GM21576 (cell line): ENCODE results near the gene BEND7.
"Not testable (repeated sequence)": the region's sequence is repeated elsewhere in the genome, so short reads cannot be mapped to it uniquely, and the experiment has no call there.

ENCODE experiments used
- ATAC-seq: cut with Tn5 transposase; IDR thresholded peaks from one replicate; pipeline ENCODE4 v1.9.1; 2021; ENCODE audit warnings: mild to moderate bottlenecking, moderate library complexity; ENCODE audit not compliant: unreplicated experiment

BEND7 gene

DNA sequence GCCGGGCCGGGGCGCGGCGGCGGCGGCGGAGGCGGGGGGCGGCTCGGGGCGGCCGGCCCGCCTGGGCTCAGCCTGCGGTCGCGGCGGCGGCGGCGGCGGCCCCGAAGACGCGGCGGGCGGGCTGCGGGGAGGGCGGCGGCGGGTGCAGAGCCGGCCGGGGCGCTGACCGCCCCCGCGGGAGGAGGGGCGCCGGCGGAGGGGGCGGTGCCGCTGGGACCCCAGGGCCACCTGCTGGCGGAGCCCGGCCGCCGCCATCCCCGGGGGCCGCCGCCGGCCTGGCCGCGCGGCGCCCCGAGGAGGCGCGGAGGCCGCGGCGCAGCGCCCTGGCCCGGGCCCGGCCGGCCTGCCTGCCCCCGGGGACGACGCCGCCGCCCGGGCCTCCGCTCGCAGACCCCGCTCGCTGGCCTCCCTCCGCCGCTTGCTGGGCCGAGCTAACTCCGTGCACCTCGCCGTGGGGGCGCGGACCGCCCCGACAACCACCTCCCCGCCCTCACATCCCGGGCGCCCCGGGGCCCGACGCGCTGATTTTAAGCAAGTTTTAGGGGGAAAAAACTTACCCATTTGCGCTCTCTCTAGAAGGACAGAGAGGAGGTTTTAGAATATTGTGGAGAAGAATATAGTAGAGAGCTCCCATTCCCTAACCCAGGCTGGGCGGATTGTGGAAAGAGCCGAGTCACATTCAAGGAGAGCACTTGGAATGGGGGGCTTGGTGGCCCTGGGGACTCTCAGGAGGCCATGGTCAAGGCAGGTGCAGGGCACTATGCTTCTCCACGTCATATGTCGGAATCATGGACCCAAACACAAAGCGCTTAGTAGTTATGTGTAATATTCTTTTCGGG is at the start of gene BEND7:
Gene BEND7 (minus strand): TSS at position 140 of the 839 bp plus-strand sequence. CDS start 481 bp downstream, outside the sequence.
- ATAC-seq: no peak

DNA sequence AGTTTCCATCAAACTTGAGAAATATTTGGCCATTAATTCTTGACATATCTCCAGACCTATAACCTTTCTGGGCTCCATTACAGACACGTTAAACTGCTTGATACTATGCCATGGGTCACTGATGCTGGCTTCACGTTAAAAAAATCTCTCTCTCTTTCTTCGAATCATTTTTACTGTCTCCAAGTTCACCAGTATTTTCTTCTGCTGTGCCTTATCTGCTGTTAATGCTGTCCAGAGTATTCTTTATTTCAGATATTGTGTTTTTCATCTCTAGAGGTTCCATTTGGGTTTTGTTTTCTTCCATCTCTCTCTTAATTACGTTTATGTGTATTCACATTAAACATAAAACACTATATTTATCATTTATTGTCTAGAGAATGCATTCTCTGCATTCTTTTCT is 45.1 kb upstream of the BEND7 start:
- ATAC-seq: no peak

DNA sequence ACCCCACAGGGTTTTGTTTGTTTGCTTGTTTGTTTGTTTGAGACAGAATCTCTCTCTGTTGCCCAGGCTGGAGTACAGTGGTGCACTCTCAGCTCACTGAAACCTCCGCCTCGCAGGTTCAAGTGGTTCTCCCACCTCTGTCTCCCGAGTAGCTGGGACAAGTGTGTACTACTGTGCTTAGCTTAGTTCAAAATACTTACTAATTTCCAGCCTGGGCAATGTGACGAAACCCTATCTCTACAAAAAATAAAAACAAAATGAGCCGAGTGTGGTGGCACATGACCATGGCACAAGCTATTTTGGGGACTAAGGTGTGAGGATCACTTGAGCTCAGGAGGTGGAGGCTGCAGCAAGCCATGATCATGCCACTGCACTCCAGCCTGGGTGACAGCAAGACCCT is 42.7 kb upstream of the BEND7 start:
- ATAC-seq: no peak

DNA sequence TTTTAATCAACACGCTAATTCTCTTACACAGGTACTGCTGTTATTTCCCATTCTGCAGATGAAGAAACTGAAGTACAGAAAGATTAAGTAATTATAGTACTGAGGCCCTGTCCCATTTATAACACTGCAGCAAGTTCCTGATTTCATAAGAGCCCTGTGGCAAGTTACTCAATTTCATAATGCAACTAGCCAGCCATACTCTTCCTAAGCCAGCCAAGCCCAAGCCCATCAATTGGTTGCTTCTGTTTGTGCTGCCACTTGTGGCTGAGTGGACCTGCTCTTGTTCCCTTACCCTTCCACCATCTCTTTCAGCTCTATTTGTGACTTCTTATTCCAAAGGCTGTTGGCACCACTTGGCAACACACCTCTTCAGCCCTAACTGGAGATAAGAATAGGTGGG is 38.2 kb upstream of the BEND7 start:
- ATAC-seq: no peak

DNA sequence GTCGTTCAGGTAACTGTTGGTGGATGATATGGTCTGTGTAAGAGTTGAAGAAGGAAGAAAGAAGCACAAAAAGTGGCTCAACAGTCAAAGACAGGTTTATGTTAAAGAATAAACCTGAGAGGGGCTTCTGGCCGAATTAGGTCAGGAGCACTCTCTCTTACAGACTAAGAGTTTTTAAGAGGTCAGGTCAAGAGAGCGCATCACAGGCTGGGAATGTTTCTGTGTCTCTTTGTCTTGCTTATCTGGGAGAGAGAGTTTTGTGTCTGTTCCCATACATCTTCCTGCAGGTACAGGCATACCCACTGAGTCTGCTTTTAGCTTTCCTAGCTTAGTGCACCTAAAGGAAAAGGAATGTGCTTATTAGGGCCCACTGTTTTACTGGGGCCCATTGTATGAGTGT is 35.8 kb upstream of the BEND7 start:
- no peak for ATAC-seq

GRCh38 chr10:13563481-13564445 is 34.9 kb upstream of the BEND7 start:
- no peak for ATAC-seq

DNA sequence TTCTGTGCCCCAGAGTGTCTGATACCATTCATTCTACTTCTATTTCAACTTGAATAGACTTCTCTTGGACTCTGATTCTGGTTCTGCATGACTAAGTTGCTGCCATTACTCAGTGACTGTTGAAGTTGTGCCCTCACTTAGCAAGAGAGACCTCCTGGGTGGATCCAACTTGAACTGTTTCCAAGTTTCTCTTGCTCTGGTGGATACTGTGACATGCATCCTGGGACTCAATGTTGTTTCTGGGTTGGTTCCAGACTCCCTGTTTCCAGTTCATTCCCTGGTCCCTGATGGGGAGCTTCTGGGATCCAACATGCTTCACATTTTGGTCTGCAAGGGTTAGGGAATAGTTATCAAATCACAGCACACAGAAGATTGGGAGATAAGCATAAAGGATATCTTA is 31.8 kb upstream of the BEND7 start:
- no peak for ATAC-seq

DNA sequence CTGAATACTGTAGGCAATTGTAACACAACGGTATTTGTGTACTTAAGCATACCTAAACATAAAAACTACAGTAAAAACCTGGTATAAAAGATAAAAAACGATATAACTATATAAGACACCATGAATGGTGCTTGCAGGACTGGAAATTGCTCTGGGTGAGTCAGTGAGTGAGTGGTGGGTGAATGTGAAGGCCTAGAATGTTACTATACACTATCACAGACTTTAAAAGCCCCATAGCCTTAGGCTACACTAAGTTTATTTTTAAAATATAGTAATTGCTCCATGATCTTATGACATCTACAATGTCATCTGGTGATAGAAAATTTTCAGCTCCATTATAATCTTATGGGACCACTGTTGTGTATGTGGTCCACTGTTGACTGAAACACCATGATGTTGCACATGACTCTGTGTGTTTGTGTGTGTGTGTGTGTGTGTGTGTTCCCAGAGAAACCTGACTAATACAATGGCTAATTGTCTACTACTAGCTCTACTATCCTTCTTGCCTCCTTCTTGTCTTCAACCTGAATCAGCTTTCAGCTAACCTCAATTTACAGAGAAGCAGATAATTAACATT is 30.4 kb upstream of the BEND7 start:
- ATAC-seq: no peak

DNA sequence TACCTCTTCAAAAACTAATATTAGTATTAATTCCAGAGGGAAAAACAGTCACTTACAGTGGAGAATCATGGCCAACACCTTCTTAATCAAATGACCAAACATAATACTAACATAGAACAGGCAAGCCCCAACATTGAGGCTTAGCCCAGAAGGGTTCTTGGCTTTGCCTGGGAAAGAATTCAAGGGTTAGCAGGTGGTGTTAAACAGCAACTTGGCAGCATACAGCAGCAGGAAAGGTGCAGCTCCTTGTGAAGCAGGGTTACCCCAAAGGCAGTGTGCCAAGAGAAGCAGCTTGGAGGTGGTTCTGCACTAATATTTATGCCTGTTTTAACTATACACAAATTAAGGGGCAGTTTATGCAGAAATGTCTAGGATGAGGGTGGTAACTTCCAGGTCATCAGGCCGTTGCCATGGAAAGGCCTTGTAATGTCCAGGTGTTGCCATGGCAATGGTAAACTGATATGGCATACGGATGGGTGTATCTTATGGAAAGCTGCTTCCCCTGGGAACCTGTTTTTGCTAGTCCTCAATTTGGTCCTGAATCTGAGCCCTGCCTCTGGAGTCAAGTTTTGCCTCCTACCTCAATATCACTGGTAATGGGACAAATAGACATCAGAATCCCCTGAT is 27.2 kb upstream of the BEND7 start:
- ATAC-seq: no peak

DNA sequence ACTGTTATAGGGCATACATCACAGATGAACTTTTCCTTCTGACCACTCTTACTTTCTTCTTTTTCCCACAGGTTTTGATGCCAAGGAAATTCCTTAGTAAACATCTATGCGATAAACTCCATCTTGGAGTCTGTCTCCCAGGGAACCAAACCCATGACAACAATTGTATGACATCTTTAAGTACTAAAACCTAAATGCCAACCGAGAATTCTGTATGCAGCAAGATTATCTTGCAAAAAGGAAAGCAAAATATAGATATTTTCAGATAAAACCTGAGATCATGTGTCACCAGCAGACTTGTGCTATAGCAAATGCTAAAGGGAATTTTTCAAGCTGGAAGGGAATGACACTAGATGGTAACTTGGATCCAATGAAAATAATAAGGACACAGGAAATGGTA is 22.0 kb upstream of the BEND7 start:
- no peak for ATAC-seq

GRCh38 chr10:13542533-13542932 is 13.7 kb upstream of the BEND7 start:
- no peak for ATAC-seq

DNA sequence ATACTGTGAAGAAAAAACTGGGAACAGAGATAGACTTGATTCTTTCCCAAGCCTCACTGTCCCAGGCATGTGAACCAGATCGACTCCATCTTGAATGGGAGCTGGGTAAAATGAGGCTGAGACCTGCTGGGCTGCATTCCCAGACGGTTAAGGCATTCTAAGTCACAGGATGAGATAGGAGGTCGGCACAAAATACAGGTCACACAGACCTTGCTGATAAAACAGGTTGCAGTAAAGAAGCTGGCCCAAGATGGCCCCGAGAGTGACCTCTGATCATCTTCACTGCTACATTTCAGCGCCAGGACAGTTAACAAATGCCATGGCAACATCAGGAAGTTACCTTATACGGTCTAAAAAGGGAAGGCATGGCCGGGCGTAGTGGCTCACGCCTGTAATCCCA is 9.2 kb upstream of the BEND7 start:
- ATAC-seq: not testable (repeated sequence)

DNA sequence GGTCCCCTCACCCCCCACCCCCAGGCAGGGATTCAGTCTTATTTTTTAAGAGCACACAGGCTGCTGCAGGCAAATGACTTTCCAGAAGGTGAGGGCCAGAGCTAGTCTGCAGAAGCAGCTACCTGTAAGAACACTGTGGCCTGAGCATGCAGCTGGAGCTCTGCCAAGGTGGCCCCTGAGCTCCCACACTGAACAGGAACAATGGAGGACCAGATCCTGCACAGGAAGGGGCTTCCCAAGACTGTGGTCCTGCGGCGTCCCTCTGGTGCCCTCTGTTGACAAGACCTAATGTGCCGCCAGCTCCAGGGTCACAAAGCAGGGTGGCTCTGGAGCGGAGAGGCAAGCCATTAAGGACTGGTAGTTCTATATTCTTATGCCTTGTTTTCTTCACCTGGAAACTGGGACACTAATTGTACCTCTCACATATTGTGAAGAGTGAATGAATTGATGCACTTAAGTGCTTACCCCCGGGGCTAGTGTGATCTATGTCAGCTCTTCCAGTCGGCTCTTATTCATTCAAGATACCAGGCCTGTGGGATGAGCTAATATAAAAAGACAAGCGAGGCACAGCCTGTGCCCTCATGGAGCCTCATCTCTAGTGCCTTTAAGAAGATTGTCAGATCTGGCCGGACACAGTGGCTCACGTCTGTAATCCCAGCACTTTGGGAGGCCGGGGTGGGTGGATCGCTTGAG is 8.0 kb upstream of the BEND7 start:
- peak; percentile 53 for ATAC-seq

DNA sequence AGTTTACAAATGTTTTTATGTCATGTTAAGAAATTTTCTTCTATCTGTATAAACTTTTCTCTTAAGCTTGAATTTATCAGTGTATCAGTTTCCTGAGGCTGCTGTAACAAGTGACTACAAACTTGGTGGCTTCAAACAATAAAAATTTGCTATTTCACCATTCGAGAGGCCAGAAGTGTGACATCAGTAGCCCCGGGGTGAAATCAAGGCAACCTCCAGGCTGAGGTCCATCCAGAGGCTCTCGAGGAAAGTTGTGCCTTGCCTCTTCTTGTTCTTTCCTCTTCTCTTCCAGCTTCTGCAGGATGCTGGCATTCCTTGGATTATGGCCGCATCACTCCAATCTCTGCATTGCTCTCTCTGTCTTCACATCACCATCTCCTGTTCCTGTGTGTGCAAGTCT is 6.5 kb upstream of the BEND7 start:
- no peak for ATAC-seq

GRCh38 chr10:13529714-13529973 is 830 bp upstream of the BEND7 start:
- no peak for ATAC-seq

- no peak for ATAC-seq
These were observed 515 bp downstream of the BEND7 start for GRCh38 chr10:13528123-13528874.

- ATAC-seq: no peak
These were observed 1.0 kb downstream of the BEND7 start for GRCh38 chr10:13527864-13528122.

DNA sequence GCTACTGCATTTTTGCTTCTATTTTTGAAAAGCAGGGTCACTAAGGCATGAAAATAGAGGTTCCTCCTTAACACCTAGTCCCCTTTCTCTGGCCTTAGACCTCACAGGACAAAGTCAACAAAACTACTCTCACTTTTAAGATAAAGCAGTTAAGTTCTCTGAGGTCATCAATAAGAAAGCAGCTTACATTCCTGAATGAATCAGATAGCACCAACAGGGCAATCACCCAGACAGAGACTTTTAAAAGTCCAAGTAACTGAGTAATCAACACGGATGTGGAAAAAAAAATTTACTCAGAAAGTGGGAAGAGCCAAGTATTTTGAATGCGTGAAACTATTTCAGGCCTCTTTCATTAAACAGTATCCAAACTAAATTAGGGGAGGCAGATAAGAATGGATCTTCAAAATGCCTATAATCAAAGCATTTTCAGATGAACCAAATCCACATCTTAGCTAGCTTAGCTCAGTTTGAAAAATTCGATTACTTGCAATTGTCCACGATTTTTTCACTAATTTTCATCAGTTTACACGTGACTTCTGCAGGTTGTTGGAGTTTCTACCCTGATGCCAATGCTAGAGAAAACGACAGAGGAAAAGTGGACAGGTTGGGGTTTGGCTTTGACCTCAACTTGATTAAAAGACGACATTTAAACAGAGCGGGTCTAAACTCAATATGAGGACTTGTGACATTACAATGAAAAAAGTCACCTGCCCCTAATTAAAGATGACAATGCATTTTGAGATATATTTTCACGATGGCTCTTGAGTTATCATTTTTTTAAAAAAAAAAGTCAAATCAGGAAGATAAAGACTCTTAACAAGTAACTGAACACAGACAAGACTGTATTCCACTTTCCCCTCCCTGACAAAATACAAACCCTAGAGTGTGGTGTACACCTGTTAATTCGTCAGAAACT is 1.6 kb downstream of the BEND7 start:
- ATAC-seq: no peak

DNA sequence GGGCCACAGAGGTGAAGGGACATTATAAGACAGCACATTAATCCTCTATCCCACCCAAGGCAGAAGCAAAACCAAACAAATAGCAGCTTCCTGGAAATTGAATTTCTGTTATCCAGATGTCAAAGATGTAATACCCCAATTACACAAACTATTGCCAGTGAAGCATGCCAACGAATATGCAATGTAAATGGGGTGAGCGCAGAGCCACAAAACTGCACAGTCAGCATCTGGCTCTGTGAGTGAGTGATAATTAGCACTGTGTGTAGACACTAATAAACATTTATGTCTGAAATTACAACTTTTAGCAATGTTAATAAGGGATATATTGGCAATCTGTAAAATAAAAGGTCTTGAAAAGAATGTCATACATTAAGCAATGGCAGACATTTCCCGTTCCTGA is 3.2 kb downstream of the BEND7 start:
- ATAC-seq: no peak
